Astrocyte (in vitro differentiated cells and primary cell): Measurements from ENCODE around the gene KRT73. TPM values are rescaled to one million over a fixed set of nuclear protein-coding genes. Genes with fewer than 3 reads are reported as not detected.

Experiments
- DNase-seq: peaks from one replicate; pipeline ENCODE4 v3.0.0-alpha.2; 2010; ENCODE audit warnings: low read depth
- FAIRE-seq: peaks from 2 replicates; lab custom pipeline; 2011; peaks lifted over from hg19 to GRCh38; lab: Jason Lieb, UNC
- H2AFZ ChIP-seq: 2 replicates; pipeline ENCODE4 v1.6.0; 2012; ENCODE audit warnings: low read depth, low read length, inconsistent platforms
- H3K27ac ChIP-seq: 2 replicates; pipeline ENCODE4 v1.5.1; 2011; ENCODE audit warnings: low read depth, low read length, inconsistent platforms
- H3K27me3 ChIP-seq: 2 replicates; pipeline ENCODE4 v1.6.0; 2011; ENCODE audit warnings: low read length, inconsistent platforms; ENCODE audit not compliant: insufficient read depth
- H3K36me3 ChIP-seq: 2 replicates; pipeline ENCODE4 v1.5.1; 2011; ENCODE audit warnings: low read length, inconsistent platforms; ENCODE audit not compliant: insufficient read depth
- H3K4me1 ChIP-seq: 2 replicates; pipeline ENCODE4 v1.5.1; 2011; ENCODE audit warnings: low read length, inconsistent platforms; ENCODE audit not compliant: insufficient read depth
- H3K4me2 ChIP-seq: 2 replicates; pipeline ENCODE4 v1.6.0; 2012; ENCODE audit warnings: low read length, inconsistent platforms
- H3K4me3 ChIP-seq: 2 replicates; pipeline ENCODE4 v1.5.1; 2011; ENCODE audit warnings: low read depth, mild to moderate bottlenecking, low read length, inconsistent platforms; ENCODE audit not compliant: insufficient read depth
- H3K79me2 ChIP-seq: 2 replicates; pipeline ENCODE4 v1.6.0; 2012; ENCODE audit warnings: mild to moderate bottlenecking, low read length, inconsistent platforms; ENCODE audit not compliant: insufficient read depth
- H3K9ac ChIP-seq: 2 replicates; pipeline ENCODE4 v1.6.0; 2012; ENCODE audit warnings: mild to moderate bottlenecking, low read length, inconsistent platforms
- H3K9me3 ChIP-seq: 2 replicates; pipeline ENCODE4 v1.5.1; 2012; ENCODE audit warnings: low read depth, mild to moderate bottlenecking, low read length, inconsistent platforms; ENCODE audit not compliant: insufficient read depth
- H4K20me1 ChIP-seq: 2 replicates; pipeline ENCODE4 v1.6.0; 2012; ENCODE audit warnings: low read length, inconsistent platforms; ENCODE audit not compliant: insufficient read depth
- H3K27ac Mint-ChIP-seq: one replicate; pipeline ENCODE4 v1.8.0; 2021; ENCODE audit warnings: mild to moderate bottlenecking, mixed read lengths; ENCODE audit not compliant: unreplicated experiment
- H3K27me3 Mint-ChIP-seq: one replicate; pipeline ENCODE4 v1.8.0; 2021; ENCODE audit warnings: low read depth, mixed read lengths; ENCODE audit not compliant: unreplicated experiment
- H3K36me3 Mint-ChIP-seq: one replicate; pipeline ENCODE4 v1.8.0; 2021; ENCODE audit warnings: low read depth, mixed read lengths; ENCODE audit not compliant: unreplicated experiment
- H3K4me1 Mint-ChIP-seq: one replicate; pipeline ENCODE4 v1.8.0; 2021; ENCODE audit warnings: low read depth, mixed read lengths; ENCODE audit not compliant: unreplicated experiment
- H3K4me3 Mint-ChIP-seq: one replicate; pipeline ENCODE4 v1.8.0; 2021; ENCODE audit warnings: mild to moderate bottlenecking, moderate library complexity, mixed read lengths; ENCODE audit not compliant: unreplicated experiment
- H3K9me3 Mint-ChIP-seq: one replicate; pipeline ENCODE4 v1.8.0; 2021; ENCODE audit warnings: mild to moderate bottlenecking, mixed read lengths; ENCODE audit not compliant: unreplicated experiment
- EZH2 ChIP-seq: IDR thresholded peaks from 2 replicates; pipeline ENCODE4 v1.6.1; 2012; ENCODE audit warnings: mild to moderate bottlenecking, low read length, inconsistent platforms; ENCODE audit not compliant: insufficient read depth
- total RNA-seq: library from RNA; stranded (reverse); gene quantifications from 2 replicates; pipeline ENCODE4 v1.2.1, GENCODE V29; 2021
- TF ChIP-seq, protein P1 (sequence below): IDR thresholded peaks from 2 replicates; pipeline ENCODE4 v1.5.1; 2011; ENCODE audit warnings: low read depth, mild to moderate bottlenecking, inconsistent platforms, low read length, moderate library complexity; ENCODE audit not compliant: insufficient read depth

The KRT73 gene
- total RNA-seq, 1 donor from 2014 or later = not detected

DNA sequence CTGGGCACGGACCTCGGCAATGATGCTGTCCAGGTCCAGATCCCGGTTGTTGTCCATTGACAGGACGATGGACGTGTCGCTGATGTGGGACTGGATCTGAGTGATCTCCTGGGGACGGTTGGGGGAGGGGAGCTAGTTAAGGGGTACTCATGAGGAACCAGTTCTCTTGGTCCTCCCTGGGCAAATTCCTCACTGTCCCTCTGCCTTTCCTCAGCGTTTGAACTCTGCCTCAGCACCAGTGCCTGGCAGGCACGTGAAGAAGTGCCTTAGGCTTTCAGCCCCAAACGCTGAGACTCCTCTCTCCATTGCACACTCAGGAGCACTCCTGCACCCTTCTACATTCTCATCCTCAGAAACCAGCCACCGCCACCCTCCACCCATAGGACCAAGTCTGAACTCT, 26.8 kb downstream of the KRT73 start:
- H3K4me2 ChIP-seq = no peak overlapping the region
- H3K9me3 ChIP-seq = no peaks in the 10 kb centered on the region
- no peaks in the 10 kb centered on the region for H3K79me2 ChIP-seq
- H3K9me3 Mint-ChIP-seq = peaks cover 12% of the 10 kb centered on the region
- no peak overlapping the region for H3K9ac ChIP-seq
- no peak overlapping the region for H3K4me3 ChIP-seq
- DNase-seq (no peak), FAIRE-seq (no peak)
- H3K27me3 ChIP-seq = peaks cover 11% of the 10 kb centered on the region
- H3K4me1 ChIP-seq = no peaks in the 10 kb centered on the region
- H3K27ac Mint-ChIP-seq = no peak overlapping the region
- H4K20me1 ChIP-seq = no peaks in the 10 kb centered on the region
- H3K27ac ChIP-seq = no peak overlapping the region
- H2AFZ ChIP-seq = no peak overlapping the region
- no peak overlapping the region for H3K4me3 Mint-ChIP-seq
- no peaks in the 10 kb centered on the region for H3K4me1 Mint-ChIP-seq
- H3K36me3 Mint-ChIP-seq = peaks cover 1% of the 10 kb centered on the region
- no peaks in the 10 kb centered on the region for H3K36me3 ChIP-seq
- H3K27me3 Mint-ChIP-seq = peaks cover 53% of the 10 kb centered on the region
- TF ChIP-seq, protein P1, sequence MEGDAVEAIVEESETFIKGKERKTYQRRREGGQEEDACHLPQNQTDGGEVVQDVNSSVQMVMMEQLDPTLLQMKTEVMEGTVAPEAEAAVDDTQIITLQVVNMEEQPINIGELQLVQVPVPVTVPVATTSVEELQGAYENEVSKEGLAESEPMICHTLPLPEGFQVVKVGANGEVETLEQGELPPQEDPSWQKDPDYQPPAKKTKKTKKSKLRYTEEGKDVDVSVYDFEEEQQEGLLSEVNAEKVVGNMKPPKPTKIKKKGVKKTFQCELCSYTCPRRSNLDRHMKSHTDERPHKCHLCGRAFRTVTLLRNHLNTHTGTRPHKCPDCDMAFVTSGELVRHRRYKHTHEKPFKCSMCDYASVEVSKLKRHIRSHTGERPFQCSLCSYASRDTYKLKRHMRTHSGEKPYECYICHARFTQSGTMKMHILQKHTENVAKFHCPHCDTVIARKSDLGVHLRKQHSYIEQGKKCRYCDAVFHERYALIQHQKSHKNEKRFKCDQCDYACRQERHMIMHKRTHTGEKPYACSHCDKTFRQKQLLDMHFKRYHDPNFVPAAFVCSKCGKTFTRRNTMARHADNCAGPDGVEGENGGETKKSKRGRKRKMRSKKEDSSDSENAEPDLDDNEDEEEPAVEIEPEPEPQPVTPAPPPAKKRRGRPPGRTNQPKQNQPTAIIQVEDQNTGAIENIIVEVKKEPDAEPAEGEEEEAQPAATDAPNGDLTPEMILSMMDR = no peak
- TF ChIP-seq EZH2 = no peak

DNA sequence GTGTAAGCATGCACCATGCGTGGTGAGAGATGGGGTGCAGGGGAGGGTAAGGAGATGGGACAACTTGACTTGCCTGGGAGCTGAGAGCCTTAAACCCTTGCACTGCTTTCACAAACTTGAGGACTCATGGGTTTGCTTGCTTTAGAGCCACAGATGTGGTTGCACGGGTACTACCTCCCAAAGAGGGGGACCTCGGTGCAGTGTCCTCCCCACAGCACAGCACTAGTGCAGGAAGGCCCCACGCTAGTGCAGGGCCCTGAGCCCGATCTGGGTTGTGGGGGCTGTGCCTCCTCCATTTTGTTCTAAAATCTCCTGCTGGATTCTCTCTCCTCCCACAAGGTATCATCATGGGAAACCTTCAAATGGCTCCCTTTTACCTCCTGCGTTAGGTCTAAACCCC, 28.3 kb downstream of the KRT73 start:
- H3K27me3 ChIP-seq = peaks cover 11% of the 10 kb centered on the region
- no peaks in the 10 kb centered on the region for H3K4me1 Mint-ChIP-seq
- H3K4me3 ChIP-seq = no peak overlapping the region
- H3K4me2 ChIP-seq = no peak overlapping the region
- H3K4me1 ChIP-seq = no peaks in the 10 kb centered on the region
- H3K36me3 ChIP-seq = no peaks in the 10 kb centered on the region
- H3K27ac ChIP-seq = no peak overlapping the region
- no peaks in the 10 kb centered on the region for H3K9me3 ChIP-seq
- TF ChIP-seq, protein P1 = no peak
- no peak for TF ChIP-seq EZH2
- no peak overlapping the region for H3K4me3 Mint-ChIP-seq
- H3K27ac Mint-ChIP-seq = no peak overlapping the region
- peaks cover 12% of the 10 kb centered on the region for H3K9me3 Mint-ChIP-seq
- no peaks in the 10 kb centered on the region for H3K79me2 ChIP-seq
- no peaks in the 10 kb centered on the region for H4K20me1 ChIP-seq
- FAIRE-seq (no peak), DNase-seq (no peak)
- no peak overlapping the region for H3K9ac ChIP-seq
- H2AFZ ChIP-seq = no peak overlapping the region
- H3K36me3 Mint-ChIP-seq = peaks cover 1% of the 10 kb centered on the region
- peaks cover 66% of the 10 kb centered on the region for H3K27me3 Mint-ChIP-seq

DNA sequence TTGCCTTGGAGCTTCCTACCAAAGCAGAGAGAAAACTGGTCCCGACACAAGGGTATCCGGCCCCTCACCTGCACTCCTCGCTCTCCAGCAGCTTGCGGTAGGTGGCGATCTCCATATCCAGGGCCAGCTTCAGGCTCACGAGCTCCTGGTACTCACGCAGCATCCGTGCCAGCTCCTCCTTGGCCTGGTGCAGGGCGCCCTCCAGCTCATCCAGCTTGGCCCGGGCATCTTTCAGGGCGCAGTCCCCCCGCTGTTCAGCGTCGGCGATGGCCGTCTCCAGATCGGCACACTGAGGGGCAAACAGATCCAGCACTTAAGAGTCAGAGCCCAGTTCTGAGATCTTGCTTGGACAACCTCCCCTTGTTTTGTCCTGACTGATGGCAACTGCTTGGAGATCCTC, 30.8 kb downstream of the KRT73 start:
- peaks cover 2% of the 10 kb centered on the region for H3K27me3 ChIP-seq
- H3K27me3 Mint-ChIP-seq = peaks cover 67% of the 10 kb centered on the region
- H3K27ac Mint-ChIP-seq = no peak overlapping the region
- H4K20me1 ChIP-seq = no peaks in the 10 kb centered on the region
- no peaks in the 10 kb centered on the region for H3K36me3 ChIP-seq
- peaks cover 12% of the 10 kb centered on the region for H3K9me3 Mint-ChIP-seq
- H3K27ac ChIP-seq = no peak overlapping the region
- H3K4me1 Mint-ChIP-seq = peaks cover 7% of the 10 kb centered on the region
- H3K36me3 Mint-ChIP-seq = peaks cover 1% of the 10 kb centered on the region
- no peak overlapping the region for H3K4me2 ChIP-seq
- no peaks in the 10 kb centered on the region for H3K4me1 ChIP-seq
- no peak overlapping the region for H3K4me3 ChIP-seq
- H3K79me2 ChIP-seq = no peaks in the 10 kb centered on the region
- H2AFZ ChIP-seq = no peak overlapping the region
- no peak for FAIRE-seq
- DNase-seq = no peak
- H3K4me3 Mint-ChIP-seq = no peak overlapping the region
- no peak overlapping the region for H3K9ac ChIP-seq
- TF ChIP-seq EZH2 = no peak
- TF ChIP-seq, protein P1 = no peak
- H3K9me3 ChIP-seq = no peaks in the 10 kb centered on the region
